ENCODE results near the gene DRAM1. TPM values are rescaled to one million over a fixed set of nuclear protein-coding genes. Genes with fewer than 3 reads are reported as not detected.
"Not testable (repeated sequence)": the region's sequence is repeated elsewhere in the genome, so short reads cannot be mapped to it uniquely, and the experiment has no call there.

Gene DRAM1
- total RNA-seq, 1 experiment from 2014 or later: 6.5 TPM

GRCh38 chr12:101884174-101884573, 6.8 kb downstream of the DRAM1 start:
- Histone ChIP-seq H2BK15ac (ENCODE audit: low read depth, low read length) (no peak overlapping the region), H3K9ac (ENCODE audit: extremely low read depth, insufficient read length, low read length) (no peak overlapping the region), H4K91ac (ENCODE audit: insufficient read length, low read depth, low read length) (no peak overlapping the region), H3K79me2 (ENCODE audit: insufficient read depth, low read length) (no peaks in the 10 kb centered on the region), H2AK5ac (ENCODE audit: insufficient read length, low read length) (no peak overlapping the region), H3K27ac (ENCODE audit: insufficient read length, low read depth, low read length) (no peak overlapping the region), H4K5ac (ENCODE audit: insufficient read length, low read depth, low read length) (no peak overlapping the region), H2BK120ac (ENCODE audit: low read depth, low read length, poor library complexity, severe bottlenecking) (no peak overlapping the region), H3K4me1 (ENCODE audit: insufficient read depth, low read length) (no peaks in the 10 kb centered on the region), H3K4ac (ENCODE audit: low read depth, low read length) (no peak overlapping the region), H3K9me3 (ENCODE audit: control insufficient read depth, low read depth, low read length) (no peaks in the 10 kb centered on the region), H3K23ac (ENCODE audit: insufficient read length, low read depth, low read length) (no peak overlapping the region), H4K20me1 (ENCODE audit: control insufficient read depth, insufficient read depth, insufficient read length) (no peaks in the 10 kb centered on the region), H3K56ac (ENCODE audit: insufficient read length, low read depth, low read length) (no peak overlapping the region), H3K23me2 (ENCODE audit: insufficient read length, low read depth, low read length, poor library complexity, severe bottlenecking) (no peaks in the 10 kb centered on the region), H3K4me2 (ENCODE audit: insufficient read depth, insufficient read length, low read length) (no peak overlapping the region), H3K14ac (ENCODE audit: insufficient read depth, low read length) (no peak overlapping the region), H4K8ac (replicated peaks; ENCODE audit: insufficient read length, low read depth, low read length) (no peak overlapping the region), H2BK20ac (ENCODE audit: low read depth, low read length, poor library complexity, severe bottlenecking) (no peak overlapping the region), H3K18ac (ENCODE audit: insufficient read length, low read depth, low read length) (no peak overlapping the region), H2BK5ac (ENCODE audit: insufficient read length, low read length) (no peak overlapping the region), H2BK12ac (ENCODE audit: insufficient read length, low read depth, low read length) (no peak overlapping the region), H3K79me1 (ENCODE audit: insufficient read depth, low read depth, low read length, poor library complexity, severe bottlenecking) (peaks cover 2% of the 10 kb centered on the region), H3K27me3 (ENCODE audit: insufficient read depth, low read length) (no peaks in the 10 kb centered on the region), H3T11ph (ENCODE audit: low read length) (no peak overlapping the region), H2AFZ (ENCODE audit: low read length) (no peak overlapping the region)
- DNase-seq: no peak
- whole genome bisulfite sequencing (ENCODE audit: extremely low coverage, insufficient read length, low lambda C conversion rate): no CpG with 5 or more reads among the region's 3 CpGs
- H3K4me3 Mint-ChIP-seq: no peak overlapping the region
- H3K27ac Mint-ChIP-seq: no peak overlapping the region
- no peaks in the 10 kb centered on the region for H3K27me3 Mint-ChIP-seq (ENCODE audit: low read depth)
- peaks cover 3% of the 10 kb centered on the region in 2 experiments; a peak in 1 of 4 replicates for H3K4me1 Mint-ChIP-seq
- H3K36me3 Mint-ChIP-seq (ENCODE audit: insufficient read depth in 1 of 3, low read depth in 3 of 3): peaks cover 0 to 6% (median 4%) of the 10 kb centered on the region in 3 experiments; a peak in 3 of 7 replicates
- no peak for TF ChIP-seq CTCF (conservative IDR thresholded peaks at IDR 0.05)
- no peaks in the 10 kb centered on the region for H3K9me3 Mint-ChIP-seq

- H3K27ac Mint-ChIP-seq; H3K23me2 ChIP-seq (ENCODE audit: insufficient read length, low read depth, low read length, poor library complexity, severe bottlenecking); H3K4me2 ChIP-seq (ENCODE audit: insufficient read depth, insufficient read length, low read length); H4K8ac ChIP-seq (replicated peaks; ENCODE audit: insufficient read length, low read depth, low read length); DNase-seq; H3K4me1 ChIP-seq (ENCODE audit: insufficient read depth, low read length); H2BK20ac ChIP-seq (ENCODE audit: low read depth, low read length, poor library complexity, severe bottlenecking); H3K56ac ChIP-seq (ENCODE audit: insufficient read length, low read depth, low read length); H2BK12ac ChIP-seq (ENCODE audit: insufficient read length, low read depth, low read length); H2BK120ac ChIP-seq (ENCODE audit: low read depth, low read length, poor library complexity, severe bottlenecking); H2BK5ac ChIP-seq (ENCODE audit: insufficient read length, low read length); H4K20me1 ChIP-seq (ENCODE audit: control insufficient read depth, insufficient read depth, insufficient read length); H3K9me3 Mint-ChIP-seq; H2BK15ac ChIP-seq (ENCODE audit: low read depth, low read length); H3K9ac ChIP-seq (ENCODE audit: extremely low read depth, insufficient read length, low read length); H3K4me1 Mint-ChIP-seq; H3K27ac ChIP-seq (ENCODE audit: insufficient read length, low read depth, low read length); H3K27me3 ChIP-seq (ENCODE audit: insufficient read depth, low read length); H3T11ph ChIP-seq (ENCODE audit: low read length); H3K79me2 ChIP-seq (ENCODE audit: insufficient read depth, low read length); H3K79me1 ChIP-seq (ENCODE audit: insufficient read depth, low read depth, low read length, poor library complexity, severe bottlenecking); H3K4me3 Mint-ChIP-seq; H2AK5ac ChIP-seq (ENCODE audit: insufficient read length, low read length); H4K91ac ChIP-seq (ENCODE audit: insufficient read length, low read depth, low read length); H3K4ac ChIP-seq (ENCODE audit: low read depth, low read length); H3K27me3 Mint-ChIP-seq (ENCODE audit: low read depth); H4K5ac ChIP-seq (ENCODE audit: insufficient read length, low read depth, low read length); H2AFZ ChIP-seq (ENCODE audit: low read length); H3K36me3 Mint-ChIP-seq (ENCODE audit: insufficient read depth in 1 of 3, low read depth in 3 of 3); H3K18ac ChIP-seq (ENCODE audit: insufficient read length, low read depth, low read length); H3K23ac ChIP-seq (ENCODE audit: insufficient read length, low read depth, low read length); H3K9me3 ChIP-seq (ENCODE audit: control insufficient read depth, low read depth, low read length); H3K14ac ChIP-seq (ENCODE audit: insufficient read depth, low read length): not testable (repeated sequence)
- WGBS (ENCODE audit: extremely low coverage, insufficient read length, low lambda C conversion rate): no CpG with 5 or more reads among the region's 10 CpGs
These were observed 7.5 kb downstream of the DRAM1 start for GRCh38 chr12:101884781-101885340.
